ENCODE measurements around the gene KAZN.

KAZN gene

GRCh38 chr1:14655385-14655784, 56.9 kb downstream of the KAZN start:
- Mint-ChIP-seq H3K4me1 (no peaks in the 10 kb centered on the region), H3K9me3 (no peaks in the 10 kb centered on the region), H3K36me3 (ENCODE audit: low read depth) (no peaks in the 10 kb centered on the region), H3K27me3 (peaks cover 5% of the 10 kb centered on the region), H3K4me3 (no peak overlapping the region), H3K27ac (no peak overlapping the region)
- ATAC-seq (no peak), DNase-seq (no peak)

GRCh38 chr1:14656384-14656937, 58.0 kb downstream of the KAZN start:
- Mint-ChIP-seq H3K4me3 (no peak overlapping the region), H3K9me3 (no peaks in the 10 kb centered on the region), H3K4me1 (no peaks in the 10 kb centered on the region), H3K36me3 (ENCODE audit: low read depth) (no peaks in the 10 kb centered on the region), H3K27ac (no peak overlapping the region), H3K27me3 (peaks cover 8% of the 10 kb centered on the region)
- no peak for ATAC-seq
- no peak for DNase-seq

GRCh38 chr1:14658642-14659041, 60.2 kb downstream of the KAZN start:
- DNase-seq (no peak), ATAC-seq (no peak)
- H3K27me3 Mint-ChIP-seq = peaks cover 5% of the 10 kb centered on the region
- no peaks in the 10 kb centered on the region for H3K9me3 Mint-ChIP-seq
- no peak overlapping the region for H3K4me3 Mint-ChIP-seq
- H3K36me3 Mint-ChIP-seq (ENCODE audit: low read depth) = no peaks in the 10 kb centered on the region
- no peak overlapping the region for H3K27ac Mint-ChIP-seq
- H3K4me1 Mint-ChIP-seq = no peaks in the 10 kb centered on the region

- ATAC-seq (no peak), DNase-seq (no peak)
- Mint-ChIP-seq H3K27me3 (peaks cover 5% of the 10 kb centered on the region), H3K36me3 (ENCODE audit: low read depth) (no peaks in the 10 kb centered on the region), H3K4me3 (no peak overlapping the region), H3K9me3 (no peaks in the 10 kb centered on the region), H3K4me1 (no peaks in the 10 kb centered on the region), H3K27ac (no peak overlapping the region)
Measured at GRCh38 chr1:14659913-14660312, 61.4 kb downstream of the KAZN start.

- no peak for ATAC-seq
- no peak for DNase-seq
Measured at GRCh38 chr1:14660801-14661200, 62.3 kb downstream of the KAZN start.

GRCh38 chr1:14661222-14661621, 62.7 kb downstream of the KAZN start:
- Mint-ChIP-seq H3K9me3 (no peaks in the 10 kb centered on the region), H3K4me3 (no peak overlapping the region), H3K27me3 (peaks cover 5% of the 10 kb centered on the region), H3K27ac (no peak overlapping the region), H3K4me1 (no peaks in the 10 kb centered on the region), H3K36me3 (ENCODE audit: low read depth) (no peaks in the 10 kb centered on the region)
- ATAC-seq (no peak), DNase-seq (no peak)

More at GRCh38 chr1:14660801-14661200, 62.3 kb downstream of the KAZN start:
- Mint-ChIP-seq H3K4me3 (no peak overlapping the region), H3K36me3 (ENCODE audit: low read depth) (no peaks in the 10 kb centered on the region), H3K27me3 (peaks cover 5% of the 10 kb centered on the region), H3K27ac (no peak overlapping the region), H3K4me1 (no peaks in the 10 kb centered on the region), H3K9me3 (no peaks in the 10 kb centered on the region)

DNA sequence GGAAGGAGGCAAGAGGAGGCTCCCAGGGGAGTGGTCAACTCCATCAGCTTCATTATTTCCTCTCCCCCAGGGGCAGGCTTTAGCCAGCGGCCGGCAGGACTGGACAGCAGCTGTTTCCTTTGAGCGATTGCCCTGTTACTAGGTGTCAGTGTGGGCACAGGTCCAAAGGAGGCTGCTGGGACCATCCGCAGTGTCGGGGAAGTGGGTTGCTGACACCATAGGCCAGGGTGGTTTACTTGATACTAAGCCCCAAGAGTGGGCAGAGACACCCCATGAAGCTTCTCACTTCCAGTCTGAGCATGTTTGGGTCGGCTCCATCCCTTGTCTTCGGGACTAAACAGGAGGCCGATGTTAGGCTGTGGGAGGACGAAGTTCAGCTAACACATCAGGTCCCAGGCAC, 63.6 kb downstream of the KAZN start:
- no peak for DNase-seq
- Mint-ChIP-seq H3K27me3 (peaks cover 5% of the 10 kb centered on the region), H3K27ac (no peak overlapping the region), H3K9me3 (no peaks in the 10 kb centered on the region), H3K4me3 (no peak overlapping the region), H3K36me3 (ENCODE audit: low read depth) (no peaks in the 10 kb centered on the region), H3K4me1 (no peaks in the 10 kb centered on the region)
- no peak for ATAC-seq

DNA sequence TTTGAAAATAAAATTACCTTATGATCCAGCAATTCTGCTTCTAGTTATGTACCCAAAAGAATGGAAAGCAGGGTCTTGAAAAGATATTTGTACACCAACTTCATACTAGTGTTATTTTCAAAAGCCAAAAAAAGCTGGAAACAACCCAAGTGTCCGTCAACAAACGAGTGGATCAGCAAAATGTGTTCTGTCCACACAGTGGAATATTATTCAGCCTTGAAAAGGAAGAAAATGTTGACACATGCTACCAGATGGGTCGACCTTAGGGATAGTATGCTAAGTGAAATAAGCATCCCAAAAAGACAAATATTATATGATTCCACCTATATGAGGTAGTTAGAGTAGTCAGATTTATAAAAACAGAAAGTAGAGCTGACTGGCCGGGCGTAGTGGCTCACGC, 65.3 kb downstream of the KAZN start:
- Mint-ChIP-seq H3K4me3 (no peak overlapping the region), H3K4me1 (no peaks in the 10 kb centered on the region), H3K36me3 (ENCODE audit: low read depth) (no peaks in the 10 kb centered on the region), H3K27ac (no peak overlapping the region), H3K9me3 (no peaks in the 10 kb centered on the region), H3K27me3 (peaks cover 3% of the 10 kb centered on the region)
- ATAC-seq = no peak
- no peak for DNase-seq

DNA sequence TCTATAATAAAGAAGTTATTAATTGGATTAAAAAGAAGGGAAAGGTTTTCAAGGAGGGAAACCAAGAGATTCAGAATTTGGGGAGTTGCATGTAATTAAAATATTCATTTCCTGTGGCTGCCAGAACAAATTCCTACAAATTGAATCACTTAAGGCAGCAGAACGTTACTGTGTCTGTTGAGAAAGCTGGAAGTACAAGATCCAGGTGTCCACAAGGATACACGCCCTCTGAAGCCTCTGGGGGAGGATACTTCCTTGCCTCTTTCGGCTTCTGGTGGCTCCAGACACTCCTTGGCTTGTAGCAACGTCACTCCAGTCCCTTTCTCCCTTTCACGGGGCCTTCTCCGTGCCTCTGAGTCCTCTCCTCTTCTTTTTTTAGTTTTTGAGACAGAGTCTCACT, 67.9 kb downstream of the KAZN start:
- H3K27ac Mint-ChIP-seq = no peak overlapping the region
- H3K4me1 Mint-ChIP-seq = no peaks in the 10 kb centered on the region
- ATAC-seq = no peak
- H3K36me3 Mint-ChIP-seq (ENCODE audit: low read depth) = no peaks in the 10 kb centered on the region
- H3K27me3 Mint-ChIP-seq = no peaks in the 10 kb centered on the region
- no peaks in the 10 kb centered on the region for H3K9me3 Mint-ChIP-seq
- DNase-seq = no peak
- H3K4me3 Mint-ChIP-seq = no peak overlapping the region

DNA sequence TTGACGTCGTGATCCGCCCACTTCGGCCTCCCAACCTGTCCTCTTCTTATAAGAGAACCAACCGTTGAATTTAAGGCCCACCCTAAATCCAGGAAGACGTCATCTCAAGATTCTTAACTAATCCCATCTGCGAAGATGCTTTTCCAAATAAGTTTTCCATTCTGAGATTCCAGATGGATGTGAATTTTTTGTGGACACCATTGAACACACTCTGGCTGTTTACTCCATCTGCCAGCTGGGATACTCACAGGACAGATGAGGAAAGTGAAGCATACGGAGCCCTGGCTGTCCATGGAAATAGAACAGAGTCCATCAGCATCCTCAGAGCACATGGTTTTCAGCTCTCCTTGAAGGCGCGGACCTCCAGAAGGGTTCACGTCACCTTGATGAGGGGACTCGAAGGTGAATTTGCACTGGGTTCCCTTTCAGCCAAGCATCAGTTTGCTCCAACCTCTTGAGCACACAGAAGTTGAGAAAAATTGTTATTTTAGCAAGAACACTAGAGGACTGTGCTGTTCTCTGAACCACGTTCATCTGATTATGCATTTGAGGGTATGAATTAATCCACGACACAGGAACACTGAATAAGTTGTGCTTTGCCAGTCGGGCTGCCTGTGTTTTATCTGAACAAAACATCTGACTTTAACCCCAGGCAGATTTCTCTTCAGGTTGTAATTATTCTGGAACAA, 68.6 kb downstream of the KAZN start:
- H3K9me3 Mint-ChIP-seq = no peaks in the 10 kb centered on the region

GRCh38 chr1:14667651-14667984, 69.1 kb downstream of the KAZN start:
- Mint-ChIP-seq H3K4me1 (no peaks in the 10 kb centered on the region), H3K36me3 (ENCODE audit: low read depth) (no peaks in the 10 kb centered on the region), H3K4me3 (no peak overlapping the region), H3K27me3 (no peaks in the 10 kb centered on the region), H3K27ac (no peak overlapping the region), H3K9me3 (no peaks in the 10 kb centered on the region)
- DNase-seq = no peak
- ATAC-seq = no peak

More for the DNA sequence above, 68.6 kb downstream of the KAZN start:
- Mint-ChIP-seq H3K27ac (no peak overlapping the region), H3K4me1 (no peaks in the 10 kb centered on the region), H3K27me3 (no peaks in the 10 kb centered on the region), H3K4me3 (no peak overlapping the region), H3K36me3 (ENCODE audit: low read depth) (no peaks in the 10 kb centered on the region)
- no peak for DNase-seq
- ATAC-seq = no peak

DNA sequence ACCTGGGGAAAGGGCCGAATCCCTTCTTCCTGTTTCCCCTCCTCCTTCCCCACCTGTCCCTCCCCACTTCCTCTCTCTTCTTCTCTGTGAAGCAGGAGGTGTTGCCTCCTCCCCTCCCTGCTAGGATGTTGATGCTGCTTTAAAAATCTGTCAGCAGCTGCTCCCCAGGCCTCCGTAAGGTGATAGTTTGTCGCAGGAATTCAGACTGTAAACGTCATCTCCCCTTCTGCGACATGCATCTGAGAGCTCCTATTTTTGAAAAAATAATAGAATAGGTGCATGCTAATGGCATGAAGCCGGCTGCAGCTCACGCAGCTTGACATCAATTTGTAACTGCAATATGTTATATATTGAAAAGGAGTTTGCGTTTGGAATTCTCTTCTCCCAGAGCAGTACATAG, 70.1 kb downstream of the KAZN start:
- no peaks in the 10 kb centered on the region for H3K4me1 Mint-ChIP-seq
- no peaks in the 10 kb centered on the region for H3K9me3 Mint-ChIP-seq
- H3K4me3 Mint-ChIP-seq = no peak overlapping the region
- no peak overlapping the region for H3K27ac Mint-ChIP-seq
- no peaks in the 10 kb centered on the region for H3K36me3 Mint-ChIP-seq (ENCODE audit: low read depth)
- no peaks in the 10 kb centered on the region for H3K27me3 Mint-ChIP-seq
- ATAC-seq (no peak), DNase-seq (no peak)

DNA sequence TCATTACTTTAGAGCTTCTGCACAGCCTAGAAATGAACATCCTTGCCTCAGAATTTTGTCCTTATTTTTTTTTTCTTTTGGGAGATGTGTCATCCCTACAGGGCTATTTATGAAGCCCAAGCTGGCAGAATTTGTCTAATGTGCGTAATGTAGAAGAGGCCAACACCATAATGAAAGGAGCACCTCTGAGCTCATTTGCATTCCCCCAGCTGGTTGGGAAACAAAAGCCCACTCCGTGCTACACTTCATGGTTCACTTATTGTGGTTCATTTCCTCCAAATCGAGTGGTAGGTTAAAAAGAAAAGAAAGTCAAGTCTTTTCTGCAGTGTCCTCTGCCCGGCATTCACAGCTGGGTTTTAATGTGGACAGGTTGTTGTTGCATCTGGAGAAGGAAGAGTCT, 73.5 kb downstream of the KAZN start:
- Mint-ChIP-seq H3K27me3 (peaks cover 7% of the 10 kb centered on the region), H3K4me1 (no peaks in the 10 kb centered on the region), H3K4me3 (no peak overlapping the region), H3K9me3 (peaks cover 5% of the 10 kb centered on the region), H3K36me3 (ENCODE audit: low read depth) (no peaks in the 10 kb centered on the region), H3K27ac (no peak overlapping the region)
- no peak for DNase-seq
- no peak for ATAC-seq

DNA sequence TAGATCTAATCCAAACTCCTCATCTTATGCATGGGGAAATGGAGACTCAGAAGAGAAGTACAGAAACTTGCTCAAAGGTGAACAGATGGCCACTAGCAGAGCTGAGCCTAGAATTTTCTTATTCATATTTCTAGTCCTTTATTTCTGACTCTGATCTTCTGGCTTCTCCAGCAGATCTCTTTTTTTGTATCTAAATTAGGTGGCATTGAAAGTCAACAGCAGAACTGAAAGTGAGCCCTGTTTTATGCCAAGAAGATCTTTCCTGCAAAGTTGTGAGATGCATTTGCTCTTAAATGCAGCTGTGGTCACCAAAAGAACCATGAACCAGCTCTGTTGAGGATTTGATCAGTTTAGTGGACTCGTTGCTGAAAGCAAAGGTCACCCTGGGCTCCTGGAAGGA, 75.5 kb downstream of the KAZN start:
- peaks cover 5% of the 10 kb centered on the region for H3K9me3 Mint-ChIP-seq
- H3K27me3 Mint-ChIP-seq = peaks cover 7% of the 10 kb centered on the region
- no peaks in the 10 kb centered on the region for H3K4me1 Mint-ChIP-seq
- ATAC-seq = no peak
- no peak overlapping the region for H3K27ac Mint-ChIP-seq
- no peak for DNase-seq
- no peak overlapping the region for H3K4me3 Mint-ChIP-seq
- no peaks in the 10 kb centered on the region for H3K36me3 Mint-ChIP-seq (ENCODE audit: low read depth)

DNA sequence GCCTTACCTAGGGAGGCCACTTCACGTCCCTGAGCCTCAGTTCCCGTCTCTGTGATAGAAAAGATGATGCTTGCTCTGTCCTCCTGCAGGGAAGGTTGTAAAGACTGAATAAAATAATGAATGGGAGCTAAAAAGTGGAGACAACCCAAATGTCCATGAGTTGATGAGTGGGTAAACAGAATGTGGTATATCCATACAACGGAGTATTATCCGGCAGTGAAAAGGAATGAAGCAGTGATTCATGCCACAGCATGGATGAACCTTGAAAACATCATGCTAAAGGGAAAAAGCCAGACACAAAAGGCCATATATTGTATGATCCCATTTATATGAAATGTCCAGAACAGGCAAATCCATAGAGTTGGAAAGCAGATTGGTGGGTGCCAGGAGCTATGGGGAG, 77.9 kb downstream of the KAZN start:
- peaks cover 7% of the 10 kb centered on the region for H3K9me3 Mint-ChIP-seq
- no peaks in the 10 kb centered on the region for H3K36me3 Mint-ChIP-seq (ENCODE audit: low read depth)
- ATAC-seq = no peak

More for the DNA sequence above, 77.9 kb downstream of the KAZN start:
- H3K27me3 Mint-ChIP-seq = peaks cover 7% of the 10 kb centered on the region
- no peak for DNase-seq
- no peak overlapping the region for H3K27ac Mint-ChIP-seq
- H3K4me3 Mint-ChIP-seq = no peak overlapping the region
- no peaks in the 10 kb centered on the region for H3K4me1 Mint-ChIP-seq

All from activated naive CD8-positive, alpha-beta T cell treated with anti-CD3 and anti-CD28 coated beads, Interleukin-2, amount 50 U/mL, for 24 hours (primary cell).